Measurements from ENCODE around the gene PHACTR3. TPM values are rescaled to one million over a fixed set of nuclear protein-coding genes. Genes with fewer than 3 reads are reported as not detected.

PHACTR3 gene
- total RNA-seq, 1 donor from 2014 or later = 0.25 TPM

GRCh38 chr20:59688999-59689398 lies 84.7 kb downstream of the PHACTR3 start:
- DNase-seq (ENCODE audit: low spot score) (no peak), ATAC-seq (no peak)

GRCh38 chr20:59690101-59690500 lies 85.8 kb downstream of the PHACTR3 start:
- DNase-seq (ENCODE audit: low spot score) (no peak), ATAC-seq (no peak)

DNA sequence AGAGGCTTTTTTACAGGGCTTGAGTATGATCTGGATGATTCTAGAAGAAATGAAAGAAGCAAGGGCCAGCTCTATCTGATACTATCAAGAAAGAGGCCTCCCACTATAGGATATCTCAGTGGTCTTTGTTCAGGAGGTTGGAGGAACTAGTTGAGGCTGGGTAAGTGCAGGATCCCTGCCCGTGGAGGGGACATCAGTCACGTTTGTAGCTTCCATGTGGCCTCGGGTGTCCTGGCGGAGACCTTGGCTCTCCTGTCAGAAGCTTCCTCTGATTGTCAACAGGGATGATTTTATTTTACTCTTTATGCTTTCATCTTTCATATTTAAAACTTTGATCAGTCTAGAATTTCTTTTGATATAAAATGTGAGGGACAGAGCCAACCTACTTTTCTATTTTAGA lies 86.6 kb downstream of the PHACTR3 start:
- ATAC-seq (no peak), DNase-seq (ENCODE audit: low spot score) (no peak)

- no peak for DNase-seq (ENCODE audit: low spot score)
These were observed 87.8 kb downstream of the PHACTR3 start for GRCh38 chr20:59692139-59692538.

GRCh38 chr20:59693587-59693986 lies 89.2 kb downstream of the PHACTR3 start:
- ATAC-seq (no peak), DNase-seq (ENCODE audit: low spot score) (no peak)

More at GRCh38 chr20:59692139-59692538, 87.8 kb downstream of the PHACTR3 start:
- no peak for ATAC-seq

GRCh38 chr20:59696476-59696875 lies 92.1 kb downstream of the PHACTR3 start:
- ATAC-seq = no peak
- no peak for DNase-seq (ENCODE audit: low spot score)

- no peak for DNase-seq (ENCODE audit: low spot score)
- no peak for ATAC-seq
These were observed 92.7 kb downstream of the PHACTR3 start for GRCh38 chr20:59697068-59697467.

- ATAC-seq (no peak), DNase-seq (ENCODE audit: low spot score) (no peak)
These were observed 94.3 kb downstream of the PHACTR3 start for GRCh38 chr20:59698598-59698997.

- ATAC-seq (no peak), DNase-seq (ENCODE audit: low spot score) (no peak)
These were observed 96.9 kb downstream of the PHACTR3 start for GRCh38 chr20:59701236-59701635.

GRCh38 chr20:59703046-59703445 lies 98.7 kb downstream of the PHACTR3 start:
- DNase-seq (ENCODE audit: low spot score) (no peak), ATAC-seq (no peak)

DNA sequence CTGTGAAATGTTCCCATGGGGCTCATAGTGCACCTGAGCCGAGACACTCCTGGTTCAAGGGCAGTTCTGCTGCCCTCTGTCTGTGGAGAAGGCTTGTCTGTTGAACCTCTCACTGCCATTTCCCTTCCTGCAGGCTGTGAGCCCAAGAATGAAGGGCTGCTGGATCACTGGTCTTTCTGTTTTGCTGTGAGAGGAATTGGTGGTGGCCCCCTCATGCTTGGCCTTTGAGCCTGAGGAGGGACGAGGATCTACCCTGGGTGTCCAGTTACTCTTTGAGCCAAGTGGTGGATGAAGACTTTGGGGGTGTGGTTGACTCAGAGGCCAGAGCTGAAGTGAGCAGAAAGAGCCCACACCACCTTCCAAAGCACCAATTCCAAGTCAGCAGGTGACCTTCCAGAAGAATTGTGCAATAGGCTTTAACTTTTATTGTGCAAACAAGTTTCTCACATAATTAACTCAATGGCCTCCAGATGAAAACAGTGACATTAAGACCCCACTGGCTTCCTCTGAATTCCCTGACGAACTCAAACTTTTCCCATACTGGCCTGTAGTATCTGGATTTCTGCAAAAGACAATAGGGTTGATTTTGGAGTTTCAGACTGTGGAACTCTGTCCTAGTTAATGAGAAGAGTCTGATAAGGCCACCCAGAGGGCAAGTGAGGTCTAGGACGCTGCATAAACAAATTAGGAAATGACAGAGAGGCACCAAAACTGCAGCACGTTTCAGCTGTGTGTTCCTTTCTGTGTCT lies 101.5 kb downstream of the PHACTR3 start:
- ATAC-seq = no peak
- DNase-seq (ENCODE audit: low spot score) = no peak

DNA sequence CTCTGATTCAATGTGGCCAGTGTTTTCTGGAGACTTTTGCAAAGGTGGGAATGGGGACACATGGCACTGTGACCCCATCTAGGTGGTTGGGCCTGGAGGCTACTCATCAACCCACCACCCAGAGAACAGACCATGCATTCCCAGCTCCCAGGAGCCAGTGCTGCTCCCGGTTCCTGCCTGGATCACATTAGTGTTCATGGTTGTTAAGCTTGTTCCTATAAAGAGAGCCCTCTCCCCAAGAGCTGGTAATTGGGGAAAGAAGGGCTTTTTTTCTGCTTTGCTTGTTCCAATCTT lies 102.0 kb downstream of the PHACTR3 start:
- no peak for ATAC-seq
- no peak for DNase-seq (ENCODE audit: low spot score)

GRCh38 chr20:59708326-59708725 lies 104.0 kb downstream of the PHACTR3 start:
- ATAC-seq = no peak
- no peak for DNase-seq (ENCODE audit: low spot score)

DNA sequence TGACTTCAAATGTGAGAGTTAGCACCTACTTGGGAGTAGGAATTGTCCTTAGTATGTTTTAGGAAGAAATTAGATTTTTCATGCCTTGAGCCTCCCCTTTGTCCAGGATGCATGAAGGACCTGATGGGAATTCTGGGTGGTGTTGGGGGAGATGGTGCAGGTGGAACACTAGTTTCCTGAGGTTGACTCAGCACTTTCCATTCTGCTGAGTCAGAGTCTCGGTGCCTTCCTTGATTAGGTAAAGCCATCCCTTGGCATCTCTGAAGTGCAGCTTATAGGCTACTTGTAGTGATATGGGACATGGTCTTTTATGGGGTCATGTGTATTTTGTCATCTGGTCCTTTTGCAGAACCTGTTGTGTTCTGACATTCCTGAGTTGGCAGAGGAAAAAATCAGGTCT lies 105.3 kb downstream of the PHACTR3 start:
- no peak for DNase-seq (ENCODE audit: low spot score)
- ATAC-seq = no peak

GRCh38 chr20:59718071-59718470 lies 113.7 kb downstream of the PHACTR3 start:
- ATAC-seq (no peak), DNase-seq (ENCODE audit: low spot score) (no peak)

DNA sequence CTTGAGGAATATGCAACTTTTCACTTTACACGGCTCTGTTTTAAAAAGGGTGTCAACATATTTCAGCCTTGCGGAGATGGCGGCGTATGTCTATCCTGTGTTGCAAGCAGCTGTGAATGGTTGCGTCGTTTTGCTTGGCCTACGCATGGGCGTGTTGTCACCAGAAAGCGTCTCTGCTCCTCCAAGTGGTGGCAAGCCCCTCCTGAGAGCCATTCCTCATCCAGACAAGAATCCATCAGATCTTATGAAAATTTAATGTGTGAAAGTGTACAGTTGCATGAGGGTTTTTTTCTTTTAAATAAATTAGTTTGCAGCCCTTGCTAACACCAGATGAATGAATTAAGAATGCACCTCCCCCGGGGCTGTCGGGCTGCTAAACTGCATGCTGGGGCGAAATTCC lies 114.4 kb downstream of the PHACTR3 start:
- DNase-seq (ENCODE audit: low spot score) (no peak), ATAC-seq (no peak)

GRCh38 chr20:59720013-59720412 lies 115.7 kb downstream of the PHACTR3 start:
- no peak for DNase-seq (ENCODE audit: low spot score)
- ATAC-seq = no peak

- ATAC-seq (no peak), DNase-seq (ENCODE audit: low spot score) (no peak)
These were observed 117.0 kb downstream of the PHACTR3 start for GRCh38 chr20:59721386-59721785.

DNA sequence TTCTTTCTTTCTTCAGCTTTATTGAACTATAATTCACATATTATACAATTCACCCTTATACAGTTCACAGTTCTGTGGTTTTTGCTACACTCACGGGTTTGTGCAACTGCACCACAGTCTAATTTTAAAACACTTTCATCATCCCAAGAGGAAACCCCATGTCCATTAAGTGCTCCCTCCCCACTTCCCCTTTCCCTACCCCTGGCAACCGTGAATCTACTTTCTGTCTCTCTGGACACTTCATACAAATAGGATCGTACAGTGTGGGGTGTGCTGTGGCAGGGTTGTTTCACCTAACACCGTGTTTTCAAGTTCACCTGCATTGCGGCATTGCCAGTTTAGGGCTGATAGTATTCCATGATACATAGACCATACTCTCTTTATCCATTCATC lies 118.8 kb downstream of the PHACTR3 start:
- ATAC-seq = no peak
- DNase-seq (ENCODE audit: low spot score) = no peak

GRCh38 chr20:59723607-59724456 lies 119.5 kb downstream of the PHACTR3 start:
- no peak for ATAC-seq
- DNase-seq (ENCODE audit: low spot score) = no peak

DNA sequence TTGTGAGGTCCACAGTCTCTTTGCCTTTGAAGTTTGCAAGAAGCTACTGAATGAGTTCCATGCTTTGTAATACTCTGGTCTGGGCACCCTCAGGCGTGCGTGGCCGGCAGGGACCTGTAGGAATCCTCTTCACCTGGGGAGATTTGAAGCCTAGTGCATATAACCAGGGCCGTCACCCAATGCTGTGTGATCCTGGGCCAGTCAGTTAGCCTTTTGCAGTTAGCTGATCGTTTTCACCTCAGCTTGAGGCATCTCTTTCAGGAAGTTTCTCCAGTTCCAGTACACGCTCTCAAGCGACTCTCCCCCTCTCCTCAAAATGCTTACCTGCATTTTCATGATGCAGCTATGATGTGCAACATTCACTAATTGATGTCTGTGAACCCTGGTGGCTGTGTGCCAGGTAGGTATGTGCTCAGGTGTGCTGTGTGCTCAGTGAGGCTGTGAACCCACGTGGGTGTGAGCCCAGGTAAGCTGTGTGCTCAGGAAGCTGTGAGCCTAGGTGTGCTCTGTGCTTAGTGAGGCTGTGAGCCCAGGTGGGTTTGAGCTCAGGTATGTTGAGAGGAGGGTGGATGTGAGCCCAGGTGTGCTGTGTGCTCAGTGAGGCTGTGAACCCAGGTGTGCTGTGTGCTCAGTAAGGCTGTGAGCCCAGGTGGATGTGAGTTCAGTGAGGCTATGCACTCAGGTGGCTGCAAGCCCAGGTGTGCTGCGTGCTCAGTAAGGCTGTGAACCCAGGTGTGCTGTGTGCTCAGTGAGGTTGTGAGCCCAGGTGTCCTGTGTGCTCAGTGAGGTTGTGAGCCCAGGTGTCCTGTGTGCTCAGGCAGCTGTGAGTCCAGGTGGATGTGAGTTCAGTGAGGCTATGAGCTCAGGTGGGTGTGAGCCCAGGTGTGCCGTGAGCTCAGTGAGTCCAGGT lies 120.4 kb downstream of the PHACTR3 start:
- DNase-seq (ENCODE audit: low spot score) = no peak
- no peak for ATAC-seq

Data from left lobe of liver (tissue), 2 donors.